ENCODE measurements around the gene ABCC8.

The ABCC8 gene

GRCh38 chr11:17476317-17477083 is at the start of gene ABCC8:
Gene ABCC8 (minus strand): TSS chr11:17476845. CDS start chr11:17476776, 69 bp downstream.
- DNase-seq (ENCODE audit: low spot score): peak; percentile 73

GRCh38 chr11:17526326-17526725 is 49.7 kb upstream of the ABCC8 start:
- no peak for DNase-seq (ENCODE audit: low spot score)

GRCh38 chr11:17525570-17525969 is 48.9 kb upstream of the ABCC8 start:
- no peak for DNase-seq (ENCODE audit: low spot score)

- DNase-seq (ENCODE audit: low spot score): no peak
Observed at GRCh38 chr11:17524221-17524620, 47.6 kb upstream of the ABCC8 start.

- no peak for DNase-seq (ENCODE audit: low spot score)
Observed at GRCh38 chr11:17522655-17523054, 46.0 kb upstream of the ABCC8 start.

- DNase-seq (ENCODE audit: low spot score): no peak
Observed at GRCh38 chr11:17521106-17521900, 44.7 kb upstream of the ABCC8 start.

- DNase-seq (ENCODE audit: low spot score): peak; percentile 40
Observed at GRCh38 chr11:17519061-17519885, 42.6 kb upstream of the ABCC8 start.

- no peak for DNase-seq (ENCODE audit: low spot score)
Observed at GRCh38 chr11:17518366-17518765, 41.7 kb upstream of the ABCC8 start.

- no peak for DNase-seq (ENCODE audit: low spot score)
Observed at GRCh38 chr11:17517186-17517585, 40.5 kb upstream of the ABCC8 start.

GRCh38 chr11:17516551-17517150 is 40.0 kb upstream of the ABCC8 start:
- no peak for DNase-seq (ENCODE audit: low spot score)

- no peak for DNase-seq (ENCODE audit: low spot score)
Observed at GRCh38 chr11:17515443-17516176, 39.0 kb upstream of the ABCC8 start.

- no peak for DNase-seq (ENCODE audit: low spot score)
Observed at GRCh38 chr11:17514476-17514875, 37.8 kb upstream of the ABCC8 start.

GRCh38 chr11:17513853-17514252 is 37.2 kb upstream of the ABCC8 start:
- no peak for DNase-seq (ENCODE audit: low spot score)

GRCh38 chr11:17512101-17512500 is 35.5 kb upstream of the ABCC8 start:
- no peak for DNase-seq (ENCODE audit: low spot score)

- DNase-seq (ENCODE audit: low spot score): no peak
Observed at GRCh38 chr11:17511571-17511970, 34.9 kb upstream of the ABCC8 start.

- no peak for DNase-seq (ENCODE audit: low spot score)
Observed at GRCh38 chr11:17510507-17511206, 34.0 kb upstream of the ABCC8 start.

- no peak for DNase-seq (ENCODE audit: low spot score)
Observed at GRCh38 chr11:17508791-17509190, 32.1 kb upstream of the ABCC8 start.

- DNase-seq (ENCODE audit: low spot score): no peak
Observed at GRCh38 chr11:17508306-17508705, 31.7 kb upstream of the ABCC8 start.

- DNase-seq (ENCODE audit: low spot score): no peak
Observed at GRCh38 chr11:17507773-17508172, 31.1 kb upstream of the ABCC8 start.

- DNase-seq (ENCODE audit: low spot score): peak; percentile 30
Observed at GRCh38 chr11:17506942-17507341, 30.3 kb upstream of the ABCC8 start.

GRCh38 chr11:17506314-17506713 is 29.7 kb upstream of the ABCC8 start:
- DNase-seq (ENCODE audit: low spot score): no peak

All from iPS-NIHi11 (cell line).